GM19438 (cell line): ENCODE data around the gene MAPRE3.

Experiments used
- ATAC-seq: cut with Tn5 transposase; IDR thresholded peaks from one replicate; pipeline ENCODE4 v1.9.1; 2021; ENCODE audit warnings: low read depth; ENCODE audit not compliant: unreplicated experiment

MAPRE3 gene

GRCh38 chr2:27009716-27010115 is 39.3 kb downstream of the MAPRE3 start:
- ATAC-seq = no peak

- ATAC-seq = no peak
Observed at GRCh38 chr2:27010139-27010538, 39.7 kb downstream of the MAPRE3 start.

GRCh38 chr2:27013738-27014137 is 43.3 kb downstream of the MAPRE3 start:
- ATAC-seq = no peak

- ATAC-seq = no peak
Observed at GRCh38 chr2:27014771-27015433, 44.5 kb downstream of the MAPRE3 start.

GRCh38 chr2:27016801-27017325 is 46.4 kb downstream of the MAPRE3 start:
- no peak for ATAC-seq

- ATAC-seq = no peak
Observed at GRCh38 chr2:27018142-27018541, 47.7 kb downstream of the MAPRE3 start.

GRCh38 chr2:27019459-27019858 is 49.0 kb downstream of the MAPRE3 start:
- ATAC-seq = no peak

- ATAC-seq = no peak
Observed at GRCh38 chr2:27019931-27020855, 49.8 kb downstream of the MAPRE3 start.

- no peak for ATAC-seq
Observed at GRCh38 chr2:27021253-27022049, 51.0 kb downstream of the MAPRE3 start.

GRCh38 chr2:27023740-27024139 is 53.3 kb downstream of the MAPRE3 start:
- no peak for ATAC-seq

- ATAC-seq = no peak
Observed at GRCh38 chr2:27024188-27024587, 53.8 kb downstream of the MAPRE3 start.

- no peak for ATAC-seq
Observed at GRCh38 chr2:27024812-27025211, 54.4 kb downstream of the MAPRE3 start.

- no peak for ATAC-seq
Observed at GRCh38 chr2:27025281-27025800, 54.9 kb downstream of the MAPRE3 start.

GRCh38 chr2:27025861-27026851 is 55.7 kb downstream of the MAPRE3 start:
- ATAC-seq = no peak

- no peak for ATAC-seq
Observed at GRCh38 chr2:27027211-27027651, 56.8 kb downstream of the MAPRE3 start.

- no peak for ATAC-seq
Observed at GRCh38 chr2:27029051-27029450, 58.6 kb downstream of the MAPRE3 start.

- ATAC-seq = peak; percentile 92
Observed at GRCh38 chr2:27032495-27033252, 62.2 kb downstream of the MAPRE3 start, which contains the start of gene TMEM214. TMEM214 (plus strand) TSS chr2:27032965; CDS start chr2:27033016, 51 bp downstream.

GRCh38 chr2:27033253-27033852 is 62.9 kb downstream of the MAPRE3 start:
- peak; percentile 2 for ATAC-seq
